Astrocyte (in vitro differentiated cells and primary cell): ENCODE measurements around the gene ZNF280D.

ENCODE experiments used
- CTCF ChIP-seq: IDR thresholded peaks from 2 replicates; pipeline ENCODE4 v1.5.1; 2011; ENCODE audit warnings: low read depth, mild to moderate bottlenecking, inconsistent platforms, low read length, moderate library complexity; ENCODE audit not compliant: insufficient read depth
- EZH2 ChIP-seq: IDR thresholded peaks from 2 replicates; pipeline ENCODE4 v1.6.1; 2012; ENCODE audit warnings: mild to moderate bottlenecking, low read length, inconsistent platforms; ENCODE audit not compliant: insufficient read depth

DNA sequence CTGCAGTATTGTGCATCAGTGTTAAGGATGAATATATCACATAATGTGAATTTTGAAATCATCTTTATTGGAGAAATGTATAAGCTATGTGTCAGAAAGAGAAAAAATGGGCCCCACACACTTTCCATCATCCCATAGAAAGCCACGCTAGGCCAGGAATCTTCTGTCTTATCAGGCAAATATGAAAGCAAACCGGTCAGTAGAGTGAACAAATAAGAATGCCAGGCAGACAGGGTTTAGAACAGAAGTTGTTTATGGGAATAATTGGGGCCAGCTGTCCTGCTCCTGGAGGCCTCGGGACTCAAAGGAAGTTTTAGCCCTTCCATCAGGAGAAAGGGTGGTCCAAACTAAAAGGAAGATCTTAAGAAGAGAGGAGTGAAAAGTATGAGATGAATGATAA is 39.5 kb downstream of the ZNF280D start:
- TF ChIP-seq CTCF (no peak), EZH2 (no peak)
